GM12878 (cell line): Measurements from ENCODE around the gene SALL1. TPM values are rescaled to one million over a fixed set of nuclear protein-coding genes. Genes with fewer than 3 reads are reported as not detected.

ENCODE experiments used
- ATAC-seq: fragments of 200-7000 bp; cut with Tn5 transposase; 3 replicates; pipeline ENCODE4 v1.9.1; 2020; ENCODE audit warnings: mild to moderate bottlenecking, moderate library complexity
- BruUV-seq: library from RNA; stranded (reverse); fragments of 400-500 nt; replicated peaks from 2 replicates; lab custom pipeline; 2021; lab: Mats Ljungman, UMichigan
- CTCF ChIA-PET: fragments of 300-600 bp; sonication (Branson Sonifier 250); formaldehyde crosslinking; extraction: SDS; loops from one replicate; lab custom pipeline; 2021; ENCODE audit warnings: inconsistent platforms; lab: Yijun Ruan, JAX
- POLR2A ChIA-PET: fragments of 350-600 bp; formaldehyde crosslinking; extraction: SDS; loops from one replicate; lab custom pipeline; 2021; ENCODE audit warnings: inconsistent platforms; lab: Charles Lee
- RAD21 ChIA-PET: fragments of 300-600 bp; sonication (Branson Sonifier 250); formaldehyde crosslinking; loops from one replicate; lab custom pipeline; 2023; ENCODE audit warnings: antibody characterized with exemption; ENCODE audit not compliant: unreplicated experiment; lab: Charles Lee
- SMC1A ChIA-PET: fragments of 300-600 bp; sonication (Branson Sonifier 250); formaldehyde crosslinking; loops from one replicate; lab custom pipeline; 2023; ENCODE audit not compliant: unreplicated experiment, uncharacterized antibody; lab: Charles Lee
- DNase-seq: peaks from one replicate; pipeline ENCODE4 v3.0.0-alpha.2; 2011; ENCODE audit warnings: low read depth, low spot score
- FAIRE-seq: peaks from 3 replicates; lab custom pipeline; 2011; peaks lifted over from hg19 to GRCh38; lab: Jason Lieb, UNC
- H2AFZ ChIP-seq: 2 replicates; pipeline ENCODE4 v1.6.0; 2011; ENCODE audit warnings: low read depth, low read length, control low read depth; ENCODE audit not compliant: control insufficient read depth
- H3K27ac ChIP-seq: 2 replicates; pipeline ENCODE4 v1.5.1; 2011; ENCODE audit warnings: control low read depth; ENCODE audit not compliant: control insufficient read depth, insufficient read depth
- H3K27me3 ChIP-seq, 2 experiments: replicated peaks in 1 of 2; 2 replicates each; pipeline versions ENCODE4 v1.6.0 to v1.6.1; 2011; ENCODE audit warnings: low read length in 1 of 2; ENCODE audit not compliant: control insufficient read depth in 2 of 2, insufficient read depth in 2 of 2
- H3K36me3 ChIP-seq, 2 experiments: 2 replicates each; pipeline ENCODE4 v1.5.1; 2011; ENCODE audit warnings: low read length in 1 of 2; ENCODE audit not compliant: control insufficient read depth in 2 of 2, insufficient read depth in 2 of 2
- H3K4me1 ChIP-seq: 2 replicates; pipeline ENCODE4 v1.6.1; 2011; ENCODE audit warnings: mild to moderate bottlenecking, low read length, moderate library complexity, mixed read lengths; ENCODE audit not compliant: control insufficient read depth, insufficient read depth
- H3K4me2 ChIP-seq: 2 replicates; pipeline ENCODE4 v1.6.0; 2011; ENCODE audit warnings: control low read depth; ENCODE audit not compliant: control insufficient read depth, insufficient read depth
- H3K4me3 ChIP-seq: fragments of 200-600 bp; sonication (generic); 2 replicates; pipeline ENCODE4 v1.5.1; 2016
- H3K79me2 ChIP-seq: 2 replicates; pipeline ENCODE4 v1.6.0; 2011; ENCODE audit warnings: low read length; ENCODE audit not compliant: control insufficient read depth, insufficient read depth
- H3K9ac ChIP-seq: 2 replicates; pipeline ENCODE4 v1.8.0; 2011; ENCODE audit warnings: low read length, control low read depth, mixed read lengths; ENCODE audit not compliant: control insufficient read depth, insufficient read depth
- H3K9me3 ChIP-seq: replicated peaks from 3 replicates; pipeline ENCODE4 v1.5.1; 2011; ENCODE audit warnings: mild to moderate bottlenecking, low read length; ENCODE audit not compliant: control insufficient read depth, insufficient read depth
- H4K20me1 ChIP-seq: 2 replicates; pipeline ENCODE4 v1.6.0; 2011; ENCODE audit not compliant: control insufficient read depth, insufficient read depth
- ELK1 ChIP-seq: IDR thresholded peaks from 2 replicates; pipeline ENCODE4 v1.6.1; 2012; ENCODE audit warnings: low read depth, low read length, improper control_type of control experiment
- ESRRA ChIP-seq: IDR thresholded peaks from 2 replicates; pipeline ENCODE4 v1.6.1; 2012; ENCODE audit warnings: mild to moderate bottlenecking, low read length, improper control_type of control experiment
- GABPA ChIP-seq: IDR thresholded peaks from 2 replicates; pipeline ENCODE4 v1.6.1; 2014; ENCODE audit warnings: antibody characterized with exemption, low read depth, mild to moderate bottlenecking, inconsistent platforms
- HDGF ChIP-seq: fragments of 450-650 bp; IDR thresholded peaks from 2 replicates; pipeline ENCODE4 v1.6.1; 2016; ENCODE audit warnings: antibody characterized with exemption
- JUND ChIP-seq: IDR thresholded peaks from 2 replicates; pipeline ENCODE4 v1.6.1; 2012; ENCODE audit warnings: low read depth, mild to moderate bottlenecking, low read length, improper control_type of control experiment, moderate library complexity
- MTA3 ChIP-seq: IDR thresholded peaks from 2 replicates; pipeline ENCODE4 v1.6.1; 2012; ENCODE audit warnings: low read length, inconsistent platforms, borderline replicate concordance
- NFXL1 ChIP-seq: fragments of 450-650 bp; IDR thresholded peaks from 2 replicates; pipeline ENCODE4 v1.6.1; 2017; ENCODE audit warnings: antibody characterized with exemption, mild to moderate bottlenecking, borderline replicate concordance
- NR2C1 ChIP-seq: fragments of 450-650 bp; IDR thresholded peaks from 2 replicates; pipeline ENCODE4 v1.6.1; 2017; ENCODE audit warnings: antibody characterized with exemption, mild to moderate bottlenecking, moderate library complexity
- NRF1 ChIP-seq: conservative IDR thresholded peaks from 2 replicates; pipeline ENCODE4 v1.6.1; 2011; ENCODE audit warnings: mild to moderate bottlenecking, low read depth, low read length, improper control_type of control experiment
- PAX8 ChIP-seq: fragments of 450-650 bp; IDR thresholded peaks from 2 replicates; pipeline ENCODE4 v1.6.1; 2017; ENCODE audit warnings: mild to moderate bottlenecking, moderate library complexity
- RCOR1 ChIP-seq: conservative IDR thresholded peaks from 2 replicates; pipeline ENCODE4 v1.6.1; 2012; ENCODE audit warnings: low read depth, low read length, improper control_type of control experiment
- SPI1 ChIP-seq: IDR thresholded peaks from 2 replicates; pipeline ENCODE4 v1.6.1; 2011; ENCODE audit warnings: low read depth, mild to moderate bottlenecking, low read length, moderate library complexity, borderline replicate concordance; ENCODE audit not compliant: insufficient read depth
- TCF3 ChIP-seq: IDR thresholded peaks from 2 replicates; pipeline ENCODE4 v1.6.1; 2012; ENCODE audit warnings: low read depth, mild to moderate bottlenecking, low read length, borderline replicate concordance; ENCODE audit not compliant: insufficient read depth
- ZNF622 ChIP-seq: fragments of 450-650 bp; IDR thresholded peaks from 2 replicates; pipeline ENCODE4 v1.6.1; 2017; ENCODE audit warnings: mild to moderate bottlenecking, inconsistent platforms
- ZNF687 ChIP-seq: fragments of 450-650 bp; IDR thresholded peaks from 2 replicates; pipeline ENCODE4 v1.6.1; 2017; ENCODE audit warnings: mild to moderate bottlenecking, moderate library complexity
- WGBS: methylation state at CpG from one replicate; pipeline ENCODE4 v1.1.6; 2016; ENCODE audit warnings: low lambda C conversion rate; ENCODE audit not compliant: insufficient replicate concordance, insufficient coverage; ENCODE audit errors: missing lambda C conversion rate; 5-methylcytosine and 5-hydroxymethylcytosine counted together
- in situ Hi-C: fragments of 300-500 bp; cut with MboI; formaldehyde crosslinking; loops from 9 replicates; pipeline ENCODE4 v1.14.3; 2018; ENCODE audit warnings: mixed read lengths
- intact Hi-C: fragments of 100-400 bp; cut with micrococcal nuclease; formaldehyde crosslinking; loops from one replicate; pipeline ENCODE4 v1.14.2; 2022; ENCODE audit not compliant: unreplicated experiment
- polyA plus RNA-seq, 11 experiments: library from polyadenylated mRNA; depleted of rRNA in 4 of 11; unstranded in 6 of 11; stranded (reverse) in 5 of 11; fragments of >200 nt; fragmentation: Nextera tagmentation in 4 of 11; fragmentation: Illumina TruSeq in 1 of 11; extraction: Ambion mirVana in 4 of 11; extraction: Trizol in 1 of 11; gene quantifications; 1 replicate in 1 of 11; 2 replicates in 10 of 11; pipeline versions ENCODE4 v1.2.1 to v1.2.3, GENCODE V29; 2011 to 2016; ENCODE audit warnings: inconsistent platforms in 2 of 11, missing spikeins in 2 of 11, low read depth in 1 of 11
- total RNA-seq, 4 experiments: library from RNA; depleted of rRNA in 3 of 4; stranded (reverse); fragments of >200 nt in 3 of 4; fragmentation: Illumina TruSeq in 1 of 4; extraction: Trizol in 1 of 4; gene quantifications; 2 replicates each; pipeline versions ENCODE4 v1.2.1 to v1.2.3, GENCODE V29; 2013 to 2021

SALL1 gene
- total and polyA plus RNA-seq, 10 of the 15 experiments (the other 5 are each of a cell fraction or from before 2014, with no cell fraction given), result 0.01 to 0.08 (median 0.03) TPM; not detected in 6

- H3K4me2 ChIP-seq, result no peak overlapping the region
- DNase-seq, result no peak
- no peak for ATAC-seq
- H3K27me3 ChIP-seq, result peaks cover 2 to 8% of the 10 kb centered on the region in 2 experiments
- H3K36me3 ChIP-seq, result no peaks in the 10 kb centered on the region
- no peaks in the 10 kb centered on the region for H4K20me1 ChIP-seq
- POLR2A ChIA-PET, result no interaction called here
- no peak overlapping the region for H3K9ac ChIP-seq
- SMC1A ChIA-PET, result no interaction called here
- WGBS, result 14% methylated on average over 4 of the region's 4 CpGs
- RAD21 ChIA-PET, result no interaction called here
- no peak overlapping the region for H3K27ac ChIP-seq
- H2AFZ ChIP-seq, result no peak overlapping the region
- no peaks in the 10 kb centered on the region for H3K4me1 ChIP-seq
- CTCF ChIA-PET, result no interaction called here
- H3K4me3 ChIP-seq, result no peak overlapping the region
- intact Hi-C loops (no loop called here), in situ Hi-C loops (no loop called here)
- TF ChIP-seq ZNF622 (no peak), MTA3 (no peak), JUND (no peak)
- no TSS peak for BruUV-seq
- H3K9me3 ChIP-seq, result no peaks in the 10 kb centered on the region
- H3K79me2 ChIP-seq, result no peaks in the 10 kb centered on the region
- FAIRE-seq, result no peak
These were observed 34.7 kb downstream of the SALL1 start for GRCh38 chr16:51116353-51116752.

- intact Hi-C loops, result no loop called here
- ChIA-PET RAD21 (no interaction called here), SMC1A (no interaction called here), CTCF (no interaction called here), POLR2A (no interaction called here)
- H3K9ac ChIP-seq, result no peak overlapping the region
- H3K4me3 ChIP-seq, result no peak overlapping the region
- FAIRE-seq (no peak), ATAC-seq (no peak), DNase-seq (no peak)
- H2AFZ ChIP-seq, result no peak overlapping the region
- 33% methylated on average over 9 of the region's 9 CpGs for WGBS
- H3K79me2 ChIP-seq, result no peaks in the 10 kb centered on the region
- no peaks in the 10 kb centered on the region for H3K4me1 ChIP-seq
- H3K27ac ChIP-seq, result no peak overlapping the region
- no peaks in the 10 kb centered on the region; the same call in 1 of the 2 replicates for H4K20me1 ChIP-seq
- in situ Hi-C loops, result no loop called here
- H3K27me3 ChIP-seq, result peaks cover 2 to 8% of the 10 kb centered on the region in 2 experiments
- no peaks in the 10 kb centered on the region for H3K9me3 ChIP-seq
- no TSS peak for BruUV-seq
- H3K36me3 ChIP-seq, result no peaks in the 10 kb centered on the region
- no peak overlapping the region for H3K4me2 ChIP-seq
- TF ChIP-seq TCF3 (no peak), GABPA (no peak), HDGF (no peak), ELK1 (no peak), ZNF622 (no peak), ZNF687 (no peak), NR2C1 (no peak), NFXL1 (no peak), PAX8 (no peak), SPI1 (no peak), RCOR1 (no peak), NRF1 (no peak), ESRRA (no peak)
These were observed 36.7 kb downstream of the SALL1 start for GRCh38 chr16:51114382-51114781.
